Type B pancreatic cell (in vitro differentiated cells): ENCODE measurements around the gene TMEM86A. TPM values are rescaled to one million over a fixed set of nuclear protein-coding genes. Genes with fewer than 3 reads are reported as not detected.

Source experiments
- DNase-seq: peaks from one replicate; pipeline ENCODE4 v3.0.0; 2021; ENCODE audit warnings: mixed read lengths; ENCODE audit not compliant: unreplicated experiment; ENCODE audit errors: extremely low spot score
- H3K27ac Mint-ChIP-seq: 2 replicates; pipeline ENCODE4 v1.8.0; 2021; ENCODE audit warnings: mild to moderate bottlenecking, mixed read lengths
- H3K27me3 Mint-ChIP-seq: 2 replicates; pipeline ENCODE4 v1.8.0; 2021; ENCODE audit warnings: mixed read lengths
- H3K36me3 Mint-ChIP-seq: 2 replicates; pipeline ENCODE4 v1.8.0; 2021; ENCODE audit warnings: mixed read lengths
- H3K4me1 Mint-ChIP-seq: one replicate; pipeline ENCODE4 v1.8.0; 2021; ENCODE audit warnings: mixed read lengths; ENCODE audit not compliant: unreplicated experiment
- H3K4me3 Mint-ChIP-seq: 2 replicates; pipeline ENCODE4 v1.8.0; 2021; ENCODE audit warnings: mild to moderate bottlenecking, mixed read lengths
- H3K9me3 Mint-ChIP-seq: 2 replicates; pipeline ENCODE4 v1.8.0; 2021; ENCODE audit warnings: mixed read lengths
- CTCF ChIP-seq: fragments of 200-600 bp; sonication (generic); conservative IDR thresholded peaks from 2 replicates; pipeline ENCODE4 v1.5.0; 2021; ENCODE audit warnings: antibody characterized with exemption, mild to moderate bottlenecking
- total RNA-seq: library from RNA; stranded (reverse); gene quantifications from 2 replicates; pipeline ENCODE4 v1.2.1, GENCODE V29; 2021; ENCODE audit warnings: low replicate concordance

The TMEM86A gene
- total RNA-seq, 1 donor from 2014 or later = 6.5 TPM

GRCh38 chr11:18752502-18752901 lies 53.9 kb downstream of the TMEM86A start:
- no peak overlapping the region for H3K27ac Mint-ChIP-seq
- no peaks in the 10 kb centered on the region for H3K9me3 Mint-ChIP-seq
- H3K27me3 Mint-ChIP-seq = peaks cover 1% of the 10 kb centered on the region
- no peak for TF ChIP-seq CTCF
- no peak for DNase-seq
- H3K4me1 Mint-ChIP-seq = peaks cover 8% of the 10 kb centered on the region
- no peaks in the 10 kb centered on the region for H3K36me3 Mint-ChIP-seq
- H3K4me3 Mint-ChIP-seq = no peak overlapping the region

GRCh38 chr11:18754308-18754707 lies 55.7 kb downstream of the TMEM86A start:
- TF ChIP-seq CTCF = no peak
- no peaks in the 10 kb centered on the region for H3K36me3 Mint-ChIP-seq
- DNase-seq = no peak
- peaks cover 8% of the 10 kb centered on the region for H3K4me1 Mint-ChIP-seq
- no peak overlapping the region for H3K4me3 Mint-ChIP-seq
- peaks cover 5% of the 10 kb centered on the region for H3K27me3 Mint-ChIP-seq
- no peak overlapping the region for H3K27ac Mint-ChIP-seq
- H3K9me3 Mint-ChIP-seq = no peaks in the 10 kb centered on the region

Other genes starting within 250 kb of the TMEM86A start
- gene LDHAL6A, start 242.9 kb upstream of the TMEM86A start, total RNA-seq = not detected in 2 replicates
- 54.4 and 60.6 TPM in 2 replicates for gene TSG101, start 171.8 kb upstream of the TMEM86A start, total RNA-seq
- 15.7 and 22.4 TPM in 2 replicates for gene UEVLD, start 110.0 kb upstream of the TMEM86A start, total RNA-seq
- 4.9 and 7.0 TPM in 2 replicates for gene MISFA, start 99.0 kb upstream of the TMEM86A start, total RNA-seq
- 20.8 and 31.7 TPM in 2 replicates for gene SPTY2D1, start 64.4 kb upstream of the TMEM86A start, total RNA-seq
- gene IGSF22, start 27.4 kb downstream of the TMEM86A start, total RNA-seq = 0.07 and 0.26 TPM in 2 replicates
- gene PTPN5, start 93.0 kb downstream of the TMEM86A start, total RNA-seq = 0.48 and 1.7 TPM in 2 replicates
- gene MRGPRX1, start 240.6 kb downstream of the TMEM86A start, total RNA-seq = 0.24 TPM in 1 of 2 replicates, not detected in the other